Adipose tissue (tissue), 3 donors: ENCODE results near the gene SYCP1. TPM values are rescaled to one million over a fixed set of nuclear protein-coding genes. Genes with fewer than 3 reads are reported as not detected.
"Not testable (repeated sequence)": the region's sequence is repeated elsewhere in the genome, so short reads cannot be mapped to it uniquely, and the experiment has no call there.

Source experiments
- H3K27ac ChIP-seq: one replicate; pipeline ENCODE4 v1.5.1; 2013; ENCODE audit warnings: low read depth, low read length
- WGBS, 3 donors: extraction: QIAGEN DNeasy Blood & Tissue Kit; methylation state at CpG; one replicate each; pipeline ENCODE4 v1.1.7; 2013; 5-methylcytosine and 5-hydroxymethylcytosine counted together
- polyA plus RNA-seq, 3 donors: library from polyadenylated mRNA; stranded (reverse); fragments of 200-250 nt; gene quantifications; one replicate each; pipeline ENCODE4 v1.2.3, GENCODE V29; 2013
- donor health status: healthy with polysubstance abuse.
- donor health status: Bipolar disorder and iron deficiency.
- donor health status: healthy.

Gene SYCP1
- polyA plus RNA-seq, 3 donors, result 0.21 TPM; not detected in 2

DNA sequence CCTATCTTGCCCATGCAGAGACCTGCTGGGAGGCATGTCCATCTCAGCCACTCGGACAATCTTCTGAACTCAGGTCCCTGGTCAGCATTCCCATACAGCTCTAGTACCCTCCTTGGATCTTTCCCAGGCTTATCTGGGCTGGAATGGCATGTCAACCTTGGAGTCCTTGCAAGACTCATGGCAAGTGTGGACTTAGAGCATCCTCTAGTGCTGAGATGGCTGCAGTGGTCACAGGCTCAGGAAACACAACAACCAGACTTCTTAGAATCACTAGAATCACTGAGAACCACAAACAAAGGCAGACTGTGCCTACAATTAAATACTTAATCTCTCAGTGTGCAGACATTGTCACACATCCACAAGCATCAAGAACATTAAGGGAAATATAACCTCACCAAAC is 101.9 kb downstream of the SYCP1 start:
- H3K27ac ChIP-seq, result no peak overlapping the region
- WGBS, 3 donors, result 63 to 80% (median 75%) methylated on average over 1 of the region's 1 CpG

DNA sequence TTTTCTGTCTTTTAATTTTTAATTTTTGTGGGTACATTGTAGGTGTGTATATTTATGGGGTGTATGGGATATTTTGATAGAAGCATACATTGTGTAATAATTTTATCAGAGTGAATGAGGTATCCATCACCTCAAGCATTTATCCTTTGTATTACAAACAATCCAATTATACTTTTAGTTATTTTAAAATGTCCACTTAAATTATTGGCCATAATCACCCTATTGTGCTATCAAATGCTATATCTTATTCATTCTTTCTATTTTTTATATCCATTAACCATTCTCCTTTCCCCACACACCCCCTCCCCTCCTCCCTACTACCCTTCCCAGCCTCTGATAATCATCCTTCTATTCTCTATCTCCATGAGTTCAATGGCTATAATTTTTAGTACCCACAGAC is 104.8 kb downstream of the SYCP1 start:
- H3K27ac ChIP-seq, result no peak overlapping the region

DNA sequence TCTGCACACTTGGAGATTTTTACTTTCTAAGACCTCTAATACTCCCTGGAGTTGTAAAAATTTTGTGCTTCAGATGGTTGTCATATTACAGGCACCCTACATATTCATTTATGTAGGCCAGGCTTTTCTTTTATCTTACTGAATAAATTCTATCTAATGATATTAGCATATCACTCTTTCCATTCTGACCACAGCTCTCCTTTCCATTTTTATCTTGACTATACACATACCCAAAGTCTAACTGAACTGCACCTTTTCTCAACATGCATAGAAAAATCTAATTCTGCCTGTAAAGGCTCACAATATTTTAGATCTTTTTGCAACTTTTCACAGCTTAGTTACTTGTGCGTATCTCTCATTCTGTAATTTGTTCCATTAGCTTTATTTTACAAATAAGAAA is 122.2 kb downstream of the SYCP1 start:
- no peak overlapping the region for H3K27ac ChIP-seq
- WGBS, 3 donors, result 89 to 96% (median 94%) methylated on average over 1 of the region's 1 CpG

DNA sequence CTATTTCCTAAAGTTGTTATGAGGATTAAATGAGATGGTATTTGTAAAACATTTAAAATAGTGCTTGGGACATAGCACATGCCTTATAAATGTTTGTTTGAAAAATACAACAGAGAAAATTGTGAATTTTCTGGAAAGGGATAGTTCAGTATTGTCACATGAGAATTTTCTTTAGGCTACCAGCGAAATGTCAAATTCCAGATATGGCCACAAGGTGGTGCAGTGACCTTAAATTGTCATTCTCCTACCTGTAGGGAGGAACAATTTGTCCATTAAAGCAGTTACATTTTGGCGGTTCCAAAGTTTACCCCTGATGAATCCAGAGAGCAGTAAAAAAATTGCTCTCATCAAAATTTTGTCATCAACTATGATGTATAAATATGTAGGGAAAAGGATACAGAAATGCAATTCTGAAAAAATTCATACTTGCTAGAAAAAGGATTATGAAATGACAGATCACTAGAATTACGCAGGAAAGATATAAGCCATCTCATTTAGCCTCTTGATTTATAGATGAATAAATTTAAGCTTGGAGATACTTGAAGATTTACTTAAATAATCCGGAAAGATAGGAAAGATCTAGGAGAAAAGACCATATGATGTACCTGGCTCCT is 124.7 kb downstream of the SYCP1 start:
- 32 to 38% (median 36%) methylated on average over 4 of the region's 4 CpGs for WGBS, 3 donors
- H3K27ac ChIP-seq, result no peak overlapping the region

DNA sequence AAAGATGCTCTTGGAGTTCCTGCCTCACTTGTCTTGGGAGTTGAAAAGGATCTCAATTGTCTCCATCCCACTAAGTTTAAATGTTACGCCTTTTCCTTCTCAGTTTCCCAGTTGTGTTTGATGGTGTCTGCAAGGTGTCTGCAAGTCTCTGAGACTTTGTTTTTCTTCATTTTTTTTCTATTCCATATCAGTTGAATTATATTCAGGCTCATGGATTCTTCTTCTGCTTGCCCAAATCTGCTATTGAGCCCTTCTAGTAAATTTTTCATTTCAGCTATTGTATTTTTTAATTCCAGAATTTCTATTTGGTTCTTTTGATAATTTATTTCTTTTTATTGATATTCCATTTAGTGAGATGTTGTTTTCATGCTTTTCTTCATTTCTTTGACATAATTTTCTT is 127.6 kb downstream of the SYCP1 start:
- 0 to 56% (median 44%) methylated on average over 1 of the region's 1 CpG for WGBS, 3 donors
- no peak overlapping the region for H3K27ac ChIP-seq

DNA sequence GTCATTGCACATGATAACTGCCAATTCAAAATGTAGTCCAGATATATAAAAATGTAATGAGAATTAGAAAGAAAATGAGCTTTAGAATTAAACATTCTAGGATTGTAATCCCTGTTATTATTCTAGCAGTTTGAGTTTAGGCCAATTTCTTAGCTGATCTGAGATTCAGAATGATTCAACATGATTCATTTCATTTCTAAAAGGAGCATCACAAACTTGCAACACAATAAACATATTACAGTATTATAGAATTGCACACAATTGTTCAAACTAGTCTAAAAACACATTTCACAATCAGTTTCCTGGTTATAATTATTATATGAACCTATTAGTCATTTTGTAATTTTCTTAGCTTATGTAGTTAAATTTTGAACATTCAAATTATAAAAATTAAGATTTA is 131.6 kb downstream of the SYCP1 start:
- H3K27ac ChIP-seq, result no peak overlapping the region

DNA sequence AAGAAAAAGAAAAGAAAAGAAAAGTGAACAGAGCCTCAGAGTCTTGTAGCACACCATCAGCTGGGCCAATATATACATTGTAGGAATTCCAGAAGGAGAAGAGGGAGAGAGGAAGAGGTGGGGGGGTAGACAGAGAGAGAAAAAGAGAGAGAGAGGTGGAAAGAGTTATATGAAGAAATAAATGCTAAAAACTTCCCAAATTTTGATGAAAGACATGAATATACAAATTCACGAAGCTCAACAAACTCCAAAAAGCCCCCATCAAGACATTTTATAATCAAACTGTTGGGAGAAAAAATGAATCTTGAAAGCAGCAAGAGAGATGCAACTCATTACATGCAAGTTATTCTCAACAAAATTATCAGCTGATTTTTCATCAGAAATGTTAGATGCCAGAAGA is 133.4 kb downstream of the SYCP1 start:
- H3K27ac ChIP-seq, result no peak overlapping the region
- 76 to 94% (median 90%) methylated on average over 1 of the region's 1 CpG for WGBS, 3 donors

DNA sequence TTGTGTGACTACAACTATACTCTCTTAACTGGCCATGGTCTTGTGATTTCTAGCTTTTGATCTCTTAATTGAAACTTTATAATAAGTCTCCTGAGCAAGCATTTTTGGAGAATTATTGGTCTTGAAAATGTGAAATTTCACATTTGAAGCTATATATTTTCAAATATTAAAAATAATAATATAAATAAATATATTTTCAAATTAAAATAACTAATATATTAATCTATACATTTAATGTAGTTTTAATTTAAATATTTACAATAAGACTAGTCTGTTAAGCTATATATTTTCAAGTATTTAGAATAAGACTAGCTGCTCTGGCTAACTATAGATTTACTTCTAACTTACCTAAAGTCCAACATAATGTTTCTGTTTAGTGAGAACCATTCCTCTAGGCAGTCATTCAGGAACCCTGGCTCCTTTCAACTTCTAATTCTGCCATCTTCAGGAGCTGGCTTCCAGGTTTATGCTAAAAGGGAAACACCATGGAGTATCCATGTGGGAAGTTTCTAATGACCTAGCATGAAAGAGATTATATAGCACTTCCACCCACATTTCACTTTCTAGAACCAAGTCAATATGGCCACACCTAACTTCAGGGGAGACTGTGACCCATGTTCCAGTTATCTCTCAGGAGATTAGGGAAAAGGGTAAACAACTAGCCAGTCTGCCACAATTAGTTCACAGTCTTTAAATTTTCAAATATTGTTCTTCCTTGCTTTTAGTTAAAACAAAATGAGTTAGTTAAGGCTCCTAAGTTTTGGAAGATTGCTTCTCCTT is 143.0 kb downstream of the SYCP1 start:
- H3K27ac ChIP-seq, result no peak overlapping the region

DNA sequence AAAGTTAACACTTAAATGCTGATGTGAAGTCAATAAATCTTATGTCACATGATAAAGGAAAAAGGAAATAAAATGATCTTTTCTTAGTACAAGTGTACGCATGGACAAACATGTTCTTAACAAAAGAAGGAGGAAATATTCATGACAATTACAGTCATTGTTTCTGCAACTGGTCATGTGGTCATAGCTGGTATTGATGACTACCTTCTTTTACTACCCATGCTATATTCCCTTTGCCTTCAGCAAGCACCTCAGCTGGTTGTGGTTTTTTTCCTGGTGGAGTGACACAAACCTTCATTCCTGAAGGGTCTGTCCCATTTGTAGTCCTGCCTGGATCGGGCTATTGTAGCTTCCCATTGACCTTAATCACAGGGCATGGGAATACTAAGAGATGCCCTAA is 151.5 kb downstream of the SYCP1 start:
- WGBS, 3 donors, result 72 to 83% (median 83%) methylated on average over 2 of the region's 2 CpGs

DNA sequence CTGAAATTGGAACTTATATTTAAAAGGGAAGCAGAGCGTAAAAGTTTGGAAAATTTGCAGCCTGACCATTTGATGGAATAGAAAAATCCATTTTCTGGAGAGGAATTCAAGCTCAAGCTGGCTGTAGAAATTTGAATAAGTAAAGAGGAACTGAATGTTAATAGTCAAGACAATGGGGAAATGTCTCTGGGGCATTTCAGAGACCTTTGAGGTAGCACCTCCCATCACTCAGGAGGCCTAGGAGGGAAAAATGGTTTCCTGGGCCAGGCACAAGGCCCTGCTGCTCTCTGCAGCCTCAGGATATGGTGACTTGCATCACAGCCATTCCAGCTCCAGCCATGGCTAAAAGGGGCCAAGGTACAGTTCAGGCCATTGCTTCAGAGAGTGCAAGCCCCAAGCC is 157.3 kb downstream of the SYCP1 start:
- no peak overlapping the region for H3K27ac ChIP-seq
- WGBS, 3 donors, result 88 to 100% (median 93%) methylated on average over 1 of the region's 1 CpG

More for the DNA sequence above, 151.5 kb downstream of the SYCP1 start:
- H3K27ac ChIP-seq, result no peak overlapping the region

DNA sequence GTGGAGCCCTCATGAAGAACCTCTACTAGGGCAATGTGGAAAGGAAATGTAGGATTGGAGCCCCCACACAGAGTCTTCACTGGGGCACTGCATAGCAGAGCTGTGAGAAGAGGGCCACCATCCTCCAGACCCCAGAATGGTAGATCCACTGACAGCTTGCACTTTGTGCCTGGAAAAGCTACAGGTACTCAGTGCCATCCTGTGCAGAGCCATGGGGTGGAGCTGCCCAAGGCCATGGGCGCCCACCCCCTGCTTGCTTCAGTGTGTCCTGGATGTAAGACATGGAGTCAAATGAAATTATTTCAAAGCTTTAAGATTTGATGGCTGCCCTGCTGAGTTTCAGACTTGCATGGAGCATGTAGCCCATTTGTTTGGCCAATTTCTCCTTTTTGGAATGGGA is 157.8 kb downstream of the SYCP1 start:
- 46 to 71% (median 67%) methylated on average over 1 of the region's 1 CpG for WGBS, 3 donors
- H3K27ac ChIP-seq, result no peak overlapping the region

DNA sequence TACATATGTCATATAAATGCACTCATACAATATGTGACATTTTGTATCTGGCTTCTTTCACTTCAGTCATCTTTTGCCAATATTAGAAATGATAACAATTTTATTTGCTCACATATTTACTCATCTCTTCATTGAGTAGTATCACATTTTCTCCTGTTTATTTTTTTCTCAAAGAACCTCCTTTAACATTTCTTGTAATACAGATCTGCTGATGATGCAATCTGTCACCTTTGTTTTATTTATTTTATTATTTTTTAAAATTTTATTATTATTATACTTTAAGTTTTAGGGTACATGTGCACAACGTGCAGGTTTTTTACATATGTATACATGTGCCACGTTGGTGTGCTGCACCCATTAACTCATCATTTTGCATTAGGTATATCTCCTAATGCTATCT is 159.1 kb downstream of the SYCP1 start:
- WGBS, 3 donors, result 80 to 91% (median 85%) methylated on average over 2 of the region's 2 CpGs
- no peak overlapping the region for H3K27ac ChIP-seq

DNA sequence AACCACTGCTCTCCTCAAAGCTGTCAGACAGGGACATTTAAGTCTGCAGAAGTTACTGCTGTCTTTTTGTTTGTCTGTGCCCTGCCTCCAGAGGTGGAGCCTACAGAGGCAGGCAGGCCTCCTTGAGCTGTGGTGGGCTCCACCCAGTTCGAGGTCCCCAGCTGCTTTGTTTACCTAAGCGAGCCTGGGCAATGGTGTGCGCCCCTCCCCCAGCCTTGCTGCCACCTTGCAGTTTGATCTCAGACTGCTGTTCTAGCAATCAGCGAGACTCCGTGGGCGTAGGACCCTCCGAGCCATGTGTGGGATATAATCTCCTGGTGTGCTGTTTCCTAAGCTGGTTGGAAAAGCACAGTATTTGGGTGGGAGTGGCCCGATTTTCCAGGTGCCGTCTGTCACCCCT is 164.9 kb downstream of the SYCP1 start:
- WGBS, 3 donors, result 85 to 94% (median 88%) methylated on average over 8 to 9 of the region's 9 CpGs
- H3K27ac ChIP-seq, result not testable (repeated sequence)

DNA sequence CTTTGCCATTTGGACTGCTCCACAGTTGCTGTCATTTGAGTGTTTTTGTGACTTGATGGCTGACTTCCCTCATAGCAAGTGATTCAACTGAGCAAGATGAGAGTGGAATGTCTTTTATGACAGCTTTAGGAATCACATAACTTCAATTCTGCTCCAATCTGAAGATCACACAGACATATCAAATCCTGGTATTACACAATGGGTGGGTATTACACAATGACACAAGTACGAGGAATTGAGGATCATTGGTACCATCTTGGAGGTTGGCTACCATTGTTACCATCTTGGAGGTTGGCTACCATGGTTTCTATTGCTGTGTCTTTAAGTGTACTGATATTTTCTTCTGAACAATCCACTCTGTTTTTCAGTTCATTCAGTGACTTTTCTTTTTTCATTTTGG is 166.5 kb downstream of the SYCP1 start:
- H3K27ac ChIP-seq, result no peak overlapping the region
- WGBS, 3 donors, result 34 to 47% (median 44%) methylated on average over 1 of the region's 1 CpG

DNA sequence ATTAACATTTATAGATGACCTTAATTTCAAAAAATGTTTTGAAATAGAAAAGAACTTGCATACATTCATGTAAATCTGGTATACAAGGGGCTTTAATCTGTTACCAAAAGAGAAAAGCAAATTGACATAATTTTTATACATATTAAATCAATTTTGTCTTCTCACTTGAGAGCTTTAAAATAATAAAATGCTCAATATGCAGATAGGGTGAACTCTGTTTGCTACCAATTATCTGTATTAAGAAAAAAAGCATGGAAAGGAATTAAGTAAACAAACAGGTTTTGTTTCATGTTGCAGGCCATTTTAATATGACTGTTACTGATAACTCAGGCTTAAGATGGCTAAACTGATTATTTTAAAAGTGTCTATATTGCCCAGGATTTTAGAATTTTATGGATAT is 168.9 kb downstream of the SYCP1 start:
- H3K27ac ChIP-seq, result no peak overlapping the region

DNA sequence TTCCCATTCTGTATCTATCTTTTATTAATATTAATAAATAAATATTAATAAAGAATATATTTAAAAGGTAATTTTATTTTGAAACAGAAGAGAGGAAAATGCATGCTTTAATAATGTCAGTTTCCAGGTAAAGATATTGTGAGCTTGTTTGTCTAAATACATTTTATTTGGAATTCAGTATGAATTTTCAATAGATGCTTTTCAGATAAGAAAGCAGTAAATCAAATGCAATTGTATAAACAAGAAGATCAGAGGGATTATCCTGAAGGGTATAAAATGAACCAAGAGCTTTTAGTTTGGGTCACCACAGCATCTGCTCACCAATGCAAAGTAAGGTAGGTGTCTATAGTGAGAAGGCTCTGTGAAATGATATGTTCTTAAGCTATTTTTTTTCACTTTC is 174.9 kb downstream of the SYCP1 start, which contains the start of gene TSHB:
TSHB (plus strand) TSS at position 301 of the 400 bp plus-strand sequence. CDS start 3,537 bp downstream, outside the sequence.
- H3K27ac ChIP-seq, result no peak within 1 kb of the TSS

DNA sequence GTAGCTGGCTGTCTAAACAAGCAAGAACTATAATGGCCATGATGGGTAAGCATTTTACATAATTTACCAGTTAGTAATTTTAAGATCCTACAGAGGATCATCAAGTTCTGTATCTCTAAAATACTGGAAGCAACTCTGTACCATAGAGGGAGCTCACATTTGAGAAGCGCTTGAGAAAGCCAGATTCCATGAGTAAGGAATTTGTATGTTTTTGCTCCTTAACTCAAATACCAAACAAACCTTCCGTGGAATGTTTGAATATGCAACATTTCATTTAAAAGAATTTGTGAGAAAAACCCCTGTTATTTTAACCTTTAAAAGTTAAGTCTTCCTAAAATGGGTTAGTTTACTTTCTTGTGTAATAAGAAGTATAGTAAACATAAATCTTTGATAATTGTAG is 176.9 kb downstream of the SYCP1 start:
- no peak overlapping the region for H3K27ac ChIP-seq
- 59 to 78% (median 65%) methylated on average over 2 of the region's 2 CpGs for WGBS, 3 donors

DNA sequence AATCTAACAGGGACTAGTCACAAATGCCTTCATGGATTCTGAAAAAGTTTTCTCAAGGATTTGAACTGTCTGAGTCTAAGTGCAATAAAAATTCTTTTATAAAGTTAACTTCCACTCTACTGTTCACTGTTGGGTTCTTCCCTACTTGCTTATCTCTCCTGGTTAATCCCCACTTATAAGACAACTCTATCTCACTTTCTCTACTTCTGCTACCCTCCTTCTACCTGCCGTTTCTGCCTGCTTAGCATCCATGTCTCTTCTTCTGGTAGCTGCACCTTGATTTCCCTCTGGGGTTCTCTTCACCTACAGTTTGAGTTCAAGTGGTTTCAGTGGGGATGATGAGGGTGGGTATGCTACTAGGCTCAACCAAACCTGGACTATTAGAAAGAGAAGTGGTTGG is 181.0 kb downstream of the SYCP1 start:
- 56 to 95% (median 77%) methylated on average over 1 of the region's 1 CpG for WGBS, 3 donors
- no peak overlapping the region for H3K27ac ChIP-seq

DNA sequence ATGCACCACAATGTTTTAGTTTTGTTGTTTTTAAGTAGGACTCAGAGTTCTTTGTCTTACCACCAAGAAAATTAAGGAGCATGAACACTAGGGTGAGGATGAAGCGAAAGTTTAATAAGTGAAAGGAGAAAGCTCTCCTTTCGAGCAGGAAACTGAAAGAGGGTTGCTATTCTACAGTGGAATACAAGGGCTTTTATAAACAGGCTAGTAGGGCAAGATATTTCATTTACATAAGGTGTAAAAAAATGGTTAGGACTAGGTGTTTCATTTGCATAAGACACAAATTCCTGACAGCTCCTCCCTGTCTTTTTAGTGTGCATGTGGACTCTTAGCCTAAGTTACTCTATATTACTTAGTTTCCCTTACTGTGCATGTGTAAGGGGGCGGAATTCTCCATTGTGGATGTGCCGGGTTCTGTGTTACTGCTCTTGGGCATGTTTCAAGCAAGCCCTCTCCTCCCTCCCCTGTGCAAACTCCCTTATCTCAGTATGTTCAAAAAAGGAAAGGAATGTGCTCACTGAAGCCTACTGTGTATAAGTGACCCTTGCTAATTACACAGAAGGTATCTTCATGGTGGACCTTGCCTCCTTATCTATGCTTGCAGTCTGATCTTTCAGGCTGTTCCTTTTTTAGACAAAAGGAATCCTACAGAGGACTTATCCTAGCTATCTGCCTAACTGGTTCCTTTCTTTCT is 182.3 kb downstream of the SYCP1 start:
- no peak overlapping the region for H3K27ac ChIP-seq
- WGBS, 3 donors, result 71 to 81% (median 74%) methylated on average over 4 of the region's 4 CpGs

DNA sequence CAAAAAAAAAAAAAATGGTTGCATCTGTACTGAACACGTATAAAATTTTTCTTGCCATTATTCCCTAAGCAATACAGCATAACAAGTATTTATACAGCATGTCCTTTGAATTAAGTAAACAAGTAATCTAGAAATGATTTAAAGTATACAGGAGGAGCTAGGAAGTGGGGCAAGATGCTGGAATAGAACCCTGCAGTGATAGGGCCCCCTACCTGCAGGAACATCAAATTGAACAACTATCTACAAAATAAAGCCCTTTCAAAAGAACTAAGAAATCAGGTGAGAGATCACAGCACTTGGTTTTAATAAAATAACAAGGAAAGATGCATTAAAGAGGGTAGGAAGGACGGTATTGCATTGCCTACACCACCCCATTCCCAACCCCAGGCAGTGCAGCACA is 185.8 kb downstream of the SYCP1 start:
- WGBS, 3 donors, result 83 to 86% (median 86%) methylated on average over 2 of the region's 2 CpGs
- no peak overlapping the region for H3K27ac ChIP-seq
